ENCODE data around the gene AMBP.

Gene AMBP

GRCh38 chr9:114050646-114051045 lies 27.5 kb downstream of the AMBP start:
- Histone ChIP-seq H3F3A (ENCODE audit: control insufficient read depth, insufficient read depth) (no peaks in the 10 kb centered on the region), H3K27ac (ENCODE audit: low read depth, low read length) (no peak overlapping the region), H4K20me1 (ENCODE audit: control insufficient read depth, insufficient read depth, low read depth, low read length) (no peaks in the 10 kb centered on the region), H3K4me2 (ENCODE audit: low read length) (no peak overlapping the region), H3K4me1 (ENCODE audit: control insufficient read depth, low read length) (no peaks in the 10 kb centered on the region), H3K9me3 (ENCODE audit: control insufficient read depth, insufficient read depth, low read length) (no peaks in the 10 kb centered on the region), H3K79me2 (ENCODE audit: control insufficient read depth, low read length) (no peaks in the 10 kb centered on the region), H3K36me3 (ENCODE audit: control insufficient read depth, low read length) (no peaks in the 10 kb centered on the region), H3K9me2 (replicated peaks; ENCODE audit: control insufficient read depth, low read length) (no peaks in the 10 kb centered on the region), H3K27me3 (ENCODE audit: control insufficient read depth, low read length) (no peaks in the 10 kb centered on the region), H3K4me3 (ENCODE audit: low read length) (no peak overlapping the region)
- no peak for TF ChIP-seq EZH2phosphoT487 (IDR thresholded peaks at IDR 0.05; ENCODE audit: borderline replicate concordance, low read length)
- no peak for TF ChIP-seq CTCF (IDR thresholded peaks at IDR 0.05; ENCODE audit: low read depth, low read length, poor library complexity, severe bottlenecking)

GRCh38 chr9:114050226-114050568 lies 27.9 kb downstream of the AMBP start:
- Histone ChIP-seq H3K79me2 (ENCODE audit: control insufficient read depth, low read length) (no peaks in the 10 kb centered on the region), H3K9me3 (ENCODE audit: control insufficient read depth, insufficient read depth, low read length) (no peaks in the 10 kb centered on the region), H4K20me1 (ENCODE audit: control insufficient read depth, insufficient read depth, low read depth, low read length) (no peaks in the 10 kb centered on the region), H3F3A (ENCODE audit: control insufficient read depth, insufficient read depth) (no peaks in the 10 kb centered on the region), H3K4me2 (ENCODE audit: low read length) (no peak overlapping the region), H3K36me3 (ENCODE audit: control insufficient read depth, low read length) (no peaks in the 10 kb centered on the region), H3K4me3 (ENCODE audit: low read length) (no peak overlapping the region), H3K4me1 (ENCODE audit: control insufficient read depth, low read length) (no peaks in the 10 kb centered on the region), H3K27me3 (ENCODE audit: control insufficient read depth, low read length) (no peaks in the 10 kb centered on the region), H3K9me2 (replicated peaks; ENCODE audit: control insufficient read depth, low read length) (no peaks in the 10 kb centered on the region), H3K27ac (ENCODE audit: low read depth, low read length) (no peak overlapping the region)
- TF ChIP-seq CTCF (IDR thresholded peaks at IDR 0.05; ENCODE audit: low read depth, low read length, poor library complexity, severe bottlenecking) (no peak), EZH2phosphoT487 (IDR thresholded peaks at IDR 0.05; ENCODE audit: borderline replicate concordance, low read length) (no peak)

GRCh38 chr9:114049441-114050225 lies 28.5 kb downstream of the AMBP start:
- Histone ChIP-seq H3K36me3 (ENCODE audit: control insufficient read depth, low read length) (no peaks in the 10 kb centered on the region), H3K4me3 (ENCODE audit: low read length) (no peak overlapping the region), H3K9me3 (ENCODE audit: control insufficient read depth, insufficient read depth, low read length) (no peaks in the 10 kb centered on the region), H3F3A (ENCODE audit: control insufficient read depth, insufficient read depth) (no peaks in the 10 kb centered on the region), H3K79me2 (ENCODE audit: control insufficient read depth, low read length) (no peaks in the 10 kb centered on the region), H3K27ac (ENCODE audit: low read depth, low read length) (no peak overlapping the region), H3K9me2 (replicated peaks; ENCODE audit: control insufficient read depth, low read length) (no peaks in the 10 kb centered on the region), H4K20me1 (ENCODE audit: control insufficient read depth, insufficient read depth, low read depth, low read length) (no peaks in the 10 kb centered on the region), H3K27me3 (ENCODE audit: control insufficient read depth, low read length) (no peaks in the 10 kb centered on the region), H3K4me2 (ENCODE audit: low read length) (no peak overlapping the region), H3K4me1 (ENCODE audit: control insufficient read depth, low read length) (no peaks in the 10 kb centered on the region)
- TF ChIP-seq EZH2phosphoT487 (IDR thresholded peaks at IDR 0.05; ENCODE audit: borderline replicate concordance, low read length) (no peak), CTCF (IDR thresholded peaks at IDR 0.05; ENCODE audit: low read depth, low read length, poor library complexity, severe bottlenecking) (no peak)

Measured in DOHH2 (cell line).